Stimulated activated CD4-positive, alpha-beta T cell treated with anti-CD3 and anti-CD28 coated beads, Interleukin-4, amount 100 ng/mL, for 1 hour (primary cell): ENCODE results near the gene HPSE2.
"Not testable (repeated sequence)": the region's sequence is repeated elsewhere in the genome, so short reads cannot be mapped to it uniquely, and the experiment has no call there.

Experiments
- DNase-seq: peaks from one replicate; pipeline ENCODE4 v3.0.0-alpha.2; 2020

HPSE2 gene

DNA sequence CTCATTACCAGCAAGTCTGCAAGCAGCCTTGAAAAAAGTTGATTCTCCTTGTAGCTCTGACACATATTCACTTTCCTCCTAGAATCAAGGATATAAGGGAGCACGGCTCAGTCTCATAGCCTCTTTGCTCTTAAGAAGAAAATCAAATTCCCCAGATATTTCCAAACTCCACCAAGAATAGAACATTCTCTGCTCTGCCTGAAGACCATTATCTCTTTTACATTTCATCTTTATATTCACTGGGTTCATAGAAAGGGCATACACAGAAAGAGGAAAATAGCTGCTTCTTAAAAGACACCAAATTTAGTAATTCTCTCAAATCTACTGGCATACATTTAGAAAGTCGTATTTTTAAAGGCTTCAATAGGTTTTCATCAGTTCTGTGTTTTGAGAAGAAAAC, 92.0 kb downstream of the HPSE2 start:
- DNase-seq, result no peak

DNA sequence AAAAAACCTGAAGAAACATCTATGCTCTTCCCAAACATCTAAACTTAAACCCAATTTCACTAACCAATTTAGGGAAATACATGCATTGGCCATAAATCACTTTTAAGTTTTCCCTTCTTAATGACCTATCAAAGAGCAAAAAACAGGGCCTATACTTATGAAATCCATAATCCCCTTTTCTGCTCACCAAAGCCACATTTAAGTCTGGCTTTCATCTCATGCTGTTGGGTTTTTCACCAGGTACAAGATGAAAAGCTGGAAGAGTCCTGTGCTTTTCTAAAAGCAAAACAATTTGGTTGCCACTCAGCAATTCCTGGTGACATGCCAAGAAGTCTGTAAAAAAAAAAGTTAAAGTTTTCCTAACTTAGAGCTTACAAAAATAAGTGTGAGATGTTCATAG, 92.6 kb downstream of the HPSE2 start:
- no peak for DNase-seq

DNA sequence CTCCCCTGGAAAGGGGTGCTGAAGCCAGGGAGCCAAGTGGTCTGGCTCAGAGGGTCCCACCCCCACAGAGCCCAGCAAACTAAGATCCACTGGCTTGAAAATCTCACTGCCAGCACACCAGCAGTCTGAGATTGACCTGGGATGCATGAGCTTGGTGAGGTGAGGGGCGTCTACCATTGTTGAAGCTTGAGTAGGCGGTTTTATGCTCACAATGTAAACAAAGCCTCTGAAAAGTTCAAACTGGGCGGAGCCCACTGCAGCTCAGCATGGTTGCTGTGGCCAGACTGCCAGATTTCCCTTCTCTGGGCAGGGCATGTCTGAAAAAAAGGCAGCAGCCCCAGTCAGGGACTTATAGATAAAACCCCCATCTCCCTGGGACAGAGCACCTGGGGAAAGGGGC, 102.8 kb downstream of the HPSE2 start:
- not testable (repeated sequence) for DNase-seq

DNA sequence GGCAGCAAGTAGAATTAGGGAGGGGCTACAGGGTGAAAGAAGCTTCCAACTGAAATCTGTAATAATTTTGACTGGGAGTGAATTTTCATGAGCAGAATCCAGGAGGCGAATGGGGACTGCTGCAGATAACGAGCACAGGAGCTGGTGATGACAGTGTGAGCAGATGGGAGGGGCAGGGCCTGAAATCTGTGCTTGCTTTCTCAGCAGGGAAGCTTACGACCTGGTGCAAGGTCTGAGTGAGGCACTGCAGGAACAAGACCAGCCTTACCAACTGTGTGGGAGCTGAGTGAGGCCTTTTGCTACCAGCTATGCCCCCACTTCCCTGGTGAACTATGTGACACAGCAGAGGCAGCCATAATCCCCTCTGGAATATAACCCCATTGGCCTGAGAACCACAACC, 109.8 kb downstream of the HPSE2 start:
- no peak for DNase-seq

DNA sequence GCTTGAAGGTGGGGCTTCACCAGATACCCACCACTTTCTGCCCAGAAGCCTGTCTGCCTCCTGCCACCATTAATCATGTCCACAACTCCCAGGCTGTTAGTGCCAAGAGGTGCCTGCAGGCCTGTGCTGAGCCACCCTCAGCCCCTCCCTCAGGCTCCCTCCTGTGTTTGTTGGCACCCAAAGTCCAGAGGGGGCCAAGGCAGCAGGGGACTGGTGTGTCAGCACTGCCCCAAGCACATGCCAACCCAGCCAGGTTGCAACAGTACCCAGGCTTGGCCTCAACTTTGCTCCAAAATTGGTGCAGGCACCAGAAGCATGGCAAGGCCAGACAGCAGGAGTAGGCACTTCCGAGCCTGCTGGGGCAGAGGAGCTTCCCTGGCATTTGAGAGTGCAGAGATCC, 111.3 kb downstream of the HPSE2 start:
- no peak for DNase-seq

DNA sequence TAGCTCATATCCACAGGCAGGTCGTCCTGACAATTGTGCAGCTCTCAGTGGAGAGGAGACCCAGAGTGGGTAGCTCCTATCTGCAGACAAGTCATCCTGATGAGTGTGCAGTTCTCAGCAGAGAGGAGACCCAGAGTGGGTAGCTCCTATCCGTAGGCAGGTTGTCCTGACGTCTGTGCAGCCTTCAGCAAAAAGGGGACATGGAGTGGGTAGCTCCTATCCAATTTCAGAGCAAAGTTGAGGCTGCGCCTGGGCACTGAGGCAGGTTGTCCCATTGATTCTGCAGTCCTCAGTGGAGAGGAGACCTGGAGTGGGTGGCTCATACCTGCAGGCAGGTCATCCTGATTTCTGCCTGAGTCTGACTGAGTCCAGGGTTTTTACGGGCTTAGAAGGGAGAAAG, 111.8 kb downstream of the HPSE2 start:
- no peak for DNase-seq

DNA sequence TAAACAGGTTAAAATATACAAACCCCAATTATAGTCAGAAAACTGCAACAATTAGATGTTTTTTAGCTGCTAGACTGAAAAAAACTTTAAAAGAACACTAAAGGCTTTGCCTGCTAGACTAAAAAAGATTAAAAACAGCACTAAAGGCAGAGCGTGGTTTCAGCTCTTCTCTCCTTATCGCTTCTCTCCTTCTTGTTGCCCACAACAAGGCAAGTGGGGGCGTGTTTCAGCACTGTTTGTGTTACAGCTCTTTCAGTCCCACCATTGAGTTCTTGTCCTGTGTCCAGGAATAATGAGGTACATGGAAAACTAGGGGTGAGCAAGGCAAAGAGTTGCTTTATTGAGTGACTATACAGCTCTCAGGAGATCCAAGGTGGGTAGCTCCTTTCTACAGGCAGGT, 112.3 kb downstream of the HPSE2 start:
- no peak for DNase-seq

DNA sequence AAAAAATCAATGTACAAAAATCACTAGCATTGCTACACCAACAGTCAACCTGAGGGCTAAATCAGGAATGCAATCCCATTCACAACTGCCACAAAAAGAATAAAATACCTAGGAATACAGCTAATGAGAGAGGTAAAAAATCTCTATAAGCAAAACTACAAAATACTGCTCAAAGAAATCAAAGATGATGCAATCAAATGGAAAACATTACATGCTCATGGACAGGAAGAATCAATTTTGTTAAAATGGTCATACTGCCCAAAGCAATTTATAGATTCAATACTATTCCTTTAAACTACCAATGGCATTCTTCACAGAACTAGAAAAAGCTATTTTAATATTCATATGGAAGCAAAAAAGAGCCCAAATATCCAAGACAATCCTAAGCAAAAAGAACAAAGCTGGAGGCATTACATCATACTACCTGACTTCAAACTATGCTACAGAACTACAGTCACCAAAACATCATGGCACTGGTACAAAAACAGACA, 116.3 kb downstream of the HPSE2 start:
- DNase-seq, result no peak

DNA sequence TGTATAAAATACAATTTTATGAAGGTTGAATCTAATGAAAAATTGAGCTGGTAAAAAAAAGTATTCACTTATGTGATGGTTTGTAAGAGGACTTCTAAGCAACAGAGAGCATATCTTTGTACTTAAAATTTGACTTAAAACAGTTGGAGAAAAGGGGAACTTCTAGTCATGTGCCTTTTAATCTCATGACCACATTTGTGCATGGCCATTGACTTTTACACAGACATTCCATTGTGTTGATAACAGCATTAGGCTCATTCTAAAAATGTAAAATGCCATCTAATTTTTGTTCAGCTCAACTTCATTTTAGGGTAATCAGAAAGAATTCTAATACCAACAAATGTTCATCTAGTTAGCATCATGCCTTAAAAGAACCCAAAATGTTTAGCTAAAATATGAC, 119.9 kb downstream of the HPSE2 start:
- DNase-seq, result no peak

DNA sequence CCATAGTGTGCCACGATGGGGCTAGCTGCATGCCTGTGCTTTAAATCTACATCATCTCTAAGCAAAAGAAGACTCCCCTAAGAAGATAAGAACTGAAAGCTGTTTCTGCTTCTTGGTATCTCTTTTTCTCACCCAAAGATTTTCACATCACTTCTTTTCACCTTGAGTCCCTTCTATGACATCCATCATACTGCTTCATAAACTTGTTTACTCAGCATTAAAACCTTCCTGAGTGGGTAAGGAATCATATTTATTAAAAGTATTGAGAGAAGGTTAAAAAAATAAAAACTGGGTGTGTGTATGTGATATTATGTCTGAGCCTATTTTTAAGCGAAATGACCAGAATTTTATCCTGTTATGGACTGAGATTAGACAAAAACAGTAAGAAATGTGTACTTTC, 150.3 kb downstream of the HPSE2 start:
- DNase-seq, result no peak

DNA sequence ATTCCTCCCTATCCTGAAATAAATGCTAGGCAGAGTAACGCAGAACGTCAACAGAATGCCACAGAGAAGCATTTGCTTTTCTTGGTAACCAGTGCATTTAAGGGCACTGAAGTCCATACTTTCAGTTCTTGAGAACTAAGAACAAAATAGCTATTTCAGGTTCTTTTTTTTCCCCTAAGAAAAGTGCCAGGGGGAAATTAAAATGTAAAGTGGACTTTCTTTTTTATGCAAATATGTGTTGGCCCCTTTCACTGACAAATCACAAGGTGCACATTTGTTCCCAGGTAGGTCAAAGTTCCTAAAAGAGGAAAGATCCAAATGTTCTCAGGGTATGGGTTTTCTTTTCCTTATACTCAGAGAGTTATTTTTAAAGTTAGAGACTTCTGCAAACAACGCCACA, 151.5 kb downstream of the HPSE2 start:
- DNase-seq, result no peak

DNA sequence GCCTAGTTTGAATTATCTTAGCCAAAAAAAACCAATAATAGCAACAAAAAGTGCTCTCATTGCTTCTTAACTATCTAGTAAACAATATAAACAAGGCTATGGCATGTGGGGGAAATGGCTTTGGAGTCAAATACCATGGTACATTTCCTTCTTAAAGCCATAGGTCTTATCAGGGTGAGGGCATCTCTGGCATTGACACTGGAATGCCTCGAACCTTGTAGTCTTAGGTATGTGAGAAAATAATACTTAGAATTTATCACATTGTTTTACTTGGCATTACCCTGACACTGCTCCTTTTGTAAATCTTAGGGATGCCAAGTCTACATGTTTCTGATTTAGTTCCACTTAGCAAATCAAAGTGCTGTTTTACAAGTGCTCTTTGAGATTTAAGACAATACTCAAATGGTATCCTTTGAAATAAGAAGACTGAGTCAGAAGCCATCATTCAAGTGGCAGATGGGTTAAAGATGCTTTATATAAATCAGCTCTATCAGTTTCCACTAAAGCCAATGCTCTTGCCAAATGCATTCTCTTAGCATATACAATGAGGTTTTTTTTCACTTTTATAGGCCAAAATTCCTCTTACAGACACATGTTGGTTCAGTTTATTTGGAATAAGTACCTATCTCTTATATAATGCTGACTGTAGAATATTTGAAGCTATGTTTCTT, 155.2 kb downstream of the HPSE2 start:
- no peak for DNase-seq

DNA sequence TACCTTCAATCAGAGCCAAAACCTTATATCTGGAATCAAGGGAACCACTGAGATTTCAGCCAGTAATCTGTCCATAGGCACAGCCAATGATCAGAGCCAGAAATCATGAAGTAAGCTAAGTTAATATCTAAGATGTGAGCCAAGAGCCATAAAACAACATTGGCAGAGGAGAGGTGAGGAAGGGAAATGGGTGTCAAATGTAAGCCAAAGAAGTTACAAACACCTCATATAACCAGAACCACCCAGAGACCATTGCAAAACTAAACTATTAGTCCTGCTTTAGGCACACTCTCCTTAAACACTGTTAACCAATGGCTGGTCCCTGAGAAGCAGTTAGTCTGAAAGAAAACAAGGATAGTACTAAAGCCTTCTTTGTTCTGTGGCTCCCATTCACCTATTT, 173.1 kb downstream of the HPSE2 start:
- DNase-seq, result no peak

DNA sequence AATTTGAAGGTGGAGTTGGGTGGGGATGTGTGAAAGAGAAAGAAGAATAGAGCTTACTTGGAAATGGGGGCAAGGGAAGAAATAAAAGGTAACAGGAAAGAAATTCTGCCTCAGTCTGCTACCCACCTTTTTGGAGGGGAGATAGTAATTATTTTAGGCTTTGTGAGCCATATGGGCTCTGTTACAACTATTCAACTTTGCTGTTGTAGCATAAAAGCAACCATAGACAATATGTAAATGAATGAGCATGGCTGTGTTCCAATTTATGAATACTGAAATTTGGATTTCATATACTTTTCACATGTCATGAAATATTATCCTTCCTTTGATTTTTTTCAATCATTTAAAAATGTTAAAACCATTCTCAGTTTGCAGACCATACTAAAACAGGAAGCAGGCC, 176.9 kb downstream of the HPSE2 start:
- no peak for DNase-seq

DNA sequence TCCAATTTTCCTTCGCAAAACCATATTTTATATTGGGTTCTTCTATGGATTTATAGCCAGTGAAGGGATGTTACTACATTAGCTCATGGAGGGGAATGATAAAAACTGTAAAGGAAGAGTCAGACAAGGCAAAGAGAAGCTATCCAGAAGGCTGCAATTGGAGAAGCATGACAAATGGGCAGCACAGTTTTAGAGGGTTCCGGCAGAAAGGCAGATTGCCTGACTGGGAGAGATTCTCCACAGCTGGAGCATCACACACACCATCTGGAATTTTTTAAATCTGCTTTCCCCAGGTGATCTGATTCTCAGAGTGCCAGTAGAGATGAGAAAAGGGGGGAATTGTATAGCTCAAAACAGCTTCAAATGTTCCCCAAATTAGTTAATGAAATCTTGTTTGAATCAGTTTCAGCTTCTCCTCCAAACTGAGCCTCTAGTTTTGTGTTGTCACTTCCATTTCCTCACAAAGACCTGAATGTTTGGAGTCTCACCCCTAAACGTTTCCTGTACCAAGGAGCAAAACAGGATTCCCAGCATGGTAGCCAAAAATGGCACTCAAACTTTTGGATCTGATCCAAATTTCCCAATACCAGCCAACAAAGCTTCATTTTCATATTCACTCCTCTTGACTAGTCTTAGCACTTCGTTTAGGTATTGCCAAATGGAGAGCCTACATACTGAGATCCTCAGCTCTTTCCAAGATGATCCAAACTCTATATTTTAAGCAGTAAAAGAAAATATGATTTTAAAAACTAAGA, 177.5 kb downstream of the HPSE2 start:
- no peak for DNase-seq

DNA sequence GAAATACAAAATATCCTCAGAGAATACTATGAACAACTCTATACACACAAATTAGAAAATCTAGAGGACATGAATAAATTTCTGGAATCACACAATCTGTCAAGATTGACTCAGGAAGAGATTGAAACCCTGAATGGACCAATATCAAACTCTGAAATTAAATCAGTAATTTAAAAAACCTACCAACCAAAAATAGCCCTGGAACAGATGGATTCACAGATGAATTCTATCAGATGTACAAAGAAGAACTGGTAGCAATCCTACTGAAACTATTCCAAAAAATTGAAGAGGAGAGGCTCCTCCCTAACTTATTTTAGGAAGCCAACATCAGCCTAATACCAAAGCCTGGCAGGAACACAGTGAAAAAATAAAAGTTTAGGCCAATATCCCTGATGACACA, 190.0 kb downstream of the HPSE2 start:
- no peak for DNase-seq

DNA sequence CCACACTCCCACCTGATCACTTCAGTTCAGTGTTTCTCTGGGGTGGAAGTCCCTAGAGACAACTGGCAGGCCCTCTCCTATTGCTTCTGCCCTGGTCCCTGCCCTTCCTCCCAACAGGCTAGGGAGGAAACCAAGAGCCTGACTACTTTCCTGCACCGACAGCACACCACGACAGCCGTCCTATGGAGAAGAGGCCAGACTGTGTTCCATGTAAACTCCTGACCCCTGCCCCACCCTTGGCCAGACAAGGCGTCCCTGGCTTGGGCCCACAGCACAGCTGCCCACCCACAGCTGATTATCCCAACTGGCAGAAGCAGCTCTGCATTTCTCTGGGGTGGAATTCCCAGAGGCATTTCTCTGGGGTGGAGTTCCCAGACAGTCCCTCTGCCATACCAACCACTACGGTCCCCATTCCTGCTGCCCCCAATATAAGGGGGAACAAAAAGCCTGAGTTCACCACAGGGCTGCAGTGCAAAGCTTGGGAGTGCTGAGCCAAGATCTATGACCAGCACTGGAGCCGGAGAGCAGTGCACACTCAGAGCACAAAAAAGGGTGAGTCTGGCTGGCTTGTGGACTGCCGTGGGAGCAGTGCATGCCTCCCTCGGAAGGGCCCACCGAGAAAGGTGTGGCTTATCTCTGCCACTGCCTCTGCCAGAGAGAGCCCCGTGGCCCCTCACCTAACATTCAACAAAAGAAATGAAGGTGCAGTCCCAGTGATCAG, 193.4 kb downstream of the HPSE2 start:
- DNase-seq, result no peak

DNA sequence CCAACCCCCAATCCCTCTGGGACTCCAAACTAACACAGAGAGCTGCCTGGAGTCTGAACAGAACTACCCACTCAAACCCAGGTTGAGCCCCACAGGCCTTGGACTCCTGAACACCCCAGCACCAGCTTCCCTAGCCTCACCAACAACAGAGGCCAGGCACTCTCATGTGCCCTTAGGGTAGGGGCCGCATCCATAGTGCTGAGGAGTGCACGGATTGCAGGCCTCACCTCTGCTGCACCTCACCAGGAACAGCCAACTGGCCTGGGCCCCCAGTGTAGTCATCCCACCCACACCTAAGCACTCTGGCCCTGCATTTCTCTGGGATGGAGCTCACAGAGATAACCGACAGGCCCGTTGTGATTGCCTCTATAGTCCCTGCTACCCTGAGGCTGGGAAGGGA, 194.2 kb downstream of the HPSE2 start:
- no peak for DNase-seq

DNA sequence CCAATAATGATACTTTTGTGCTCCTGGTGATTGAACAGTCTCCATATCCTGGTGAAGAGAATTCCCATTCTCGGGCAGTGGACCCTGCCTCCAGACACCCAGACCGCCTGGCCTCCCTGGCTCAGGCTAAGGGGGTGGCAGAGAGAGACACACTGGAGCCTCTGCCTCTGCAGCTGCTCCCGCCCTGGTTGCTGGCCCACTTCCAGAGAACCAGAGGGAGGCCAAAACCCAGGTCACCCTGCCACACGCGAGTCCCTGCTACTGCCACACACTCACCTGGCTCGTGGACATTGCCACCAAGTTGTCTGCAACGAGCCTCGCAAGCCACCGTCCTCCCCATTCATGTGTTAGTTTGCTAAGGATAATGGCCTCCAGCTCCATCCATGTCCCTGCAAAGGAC, 221.8 kb downstream of the HPSE2 start:
- DNase-seq, result no peak

DNA sequence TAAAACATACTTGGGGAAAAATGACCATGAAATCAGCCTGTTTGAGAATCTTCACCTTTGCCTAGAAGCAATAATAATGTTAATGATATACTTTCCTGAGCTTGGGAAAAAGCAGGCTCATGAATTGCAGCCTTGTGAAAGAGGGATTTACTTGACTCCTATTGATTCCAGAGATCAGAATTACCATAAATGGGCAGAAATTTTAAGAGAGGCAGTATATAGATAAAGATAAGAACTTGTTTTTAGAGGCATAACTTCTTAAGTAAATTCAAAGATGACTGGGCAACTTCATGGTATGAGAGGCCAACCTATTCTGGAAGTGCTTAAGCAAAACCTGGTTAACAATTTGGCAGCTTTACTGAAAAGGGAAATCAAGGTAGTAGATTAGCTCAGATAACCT, 225.4 kb downstream of the HPSE2 start:
- DNase-seq, result no peak

DNA sequence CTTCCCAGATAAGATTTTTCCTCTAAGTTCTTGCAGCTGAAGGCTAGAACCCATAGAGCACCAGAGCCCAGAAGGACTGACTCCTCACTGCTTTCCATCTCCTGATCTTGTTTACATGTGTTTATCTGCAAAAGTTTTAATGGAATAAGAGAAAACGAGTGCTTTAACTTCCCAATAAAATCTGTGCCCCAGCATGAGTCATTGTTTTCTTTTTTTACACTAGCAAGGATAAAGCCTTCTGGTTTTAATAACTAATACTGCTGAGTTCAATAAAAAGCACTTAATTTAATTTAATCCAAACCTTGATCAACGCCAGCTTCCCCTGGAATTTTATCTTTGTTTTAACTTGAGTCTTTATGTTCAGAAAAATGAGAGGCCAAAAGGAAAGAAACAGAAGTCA, 227.6 kb downstream of the HPSE2 start:
- DNase-seq, result no peak

DNA sequence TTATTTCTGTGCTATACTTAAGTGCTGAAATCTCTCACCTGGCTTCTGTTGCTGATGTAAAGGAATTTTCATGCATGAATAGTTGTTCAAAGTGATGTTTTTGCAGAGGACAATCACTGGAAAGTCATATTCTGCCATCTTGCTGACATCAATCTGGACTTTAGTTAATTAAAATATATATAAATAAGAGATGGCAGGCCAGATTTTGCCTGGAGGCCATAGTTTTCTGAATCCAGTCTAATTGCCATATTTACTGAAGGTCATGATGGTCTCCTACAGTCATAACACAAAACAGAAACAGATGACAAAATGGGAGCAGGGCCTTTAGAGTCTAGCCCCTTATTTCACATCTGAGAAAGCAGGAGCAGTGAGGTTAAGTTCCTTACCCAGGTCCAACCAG, 228.2 kb downstream of the HPSE2 start:
- DNase-seq, result no peak

DNA sequence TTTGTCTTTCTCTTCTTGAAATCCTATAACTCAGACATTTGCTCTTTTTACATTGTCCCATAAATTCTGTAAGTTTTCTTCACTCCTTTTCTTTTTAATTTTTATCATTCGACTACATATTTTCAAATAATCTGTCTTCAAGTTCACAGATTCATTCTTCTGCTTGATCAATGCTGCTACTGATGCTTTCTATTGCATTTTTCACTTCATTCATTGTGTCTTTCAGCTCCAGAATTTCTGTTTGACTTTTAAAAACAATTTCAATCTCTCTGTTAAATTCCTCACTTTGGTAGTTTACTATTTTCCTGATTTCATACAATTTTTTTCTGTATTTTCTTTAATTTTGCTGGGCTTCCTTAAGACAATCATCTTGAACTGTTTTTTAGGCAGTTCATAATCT, 230.4 kb downstream of the HPSE2 start:
- DNase-seq, result no peak

DNA sequence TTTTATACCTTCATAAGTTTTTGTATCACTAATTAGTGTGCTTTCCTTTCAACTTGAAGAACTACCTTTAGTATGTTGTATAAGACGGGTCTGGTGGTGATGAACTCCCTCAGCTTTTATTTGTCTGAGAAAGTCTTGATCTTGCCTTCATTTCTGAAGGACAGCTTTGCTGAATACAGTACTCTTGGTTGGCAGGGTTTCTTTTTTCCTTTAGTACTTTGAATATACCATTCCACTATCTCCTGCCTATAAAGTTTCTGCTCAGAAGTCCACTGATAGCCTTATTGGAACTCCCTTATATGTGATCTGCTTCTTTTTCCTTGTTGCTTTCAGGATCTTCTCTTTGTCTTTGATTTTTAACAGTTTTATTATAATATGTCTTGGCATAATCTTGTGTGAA, 230.9 kb downstream of the HPSE2 start:
- no peak for DNase-seq
